NCI-H2196 (cell line): Measurements from ENCODE around the gene CNNM1.

Experiments
- DNase-seq: peaks from one replicate; lab custom pipeline; 2025; ENCODE audit not compliant: unreplicated experiment; lab: John Stamatoyannopoulos, UW

Gene CNNM1

DNA sequence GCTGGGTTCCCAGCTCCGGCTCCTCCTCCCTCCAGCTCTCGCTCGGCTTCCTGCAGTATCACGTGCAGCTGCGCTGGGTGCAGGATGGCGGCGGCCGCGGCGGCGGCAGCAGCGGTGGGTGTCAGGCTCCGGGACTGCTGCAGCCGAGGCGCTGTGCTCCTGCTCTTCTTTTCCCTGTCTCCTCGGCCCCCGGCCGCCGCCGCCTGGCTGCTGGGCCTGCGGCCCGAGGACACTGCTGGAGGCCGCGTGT, at the start of gene CNNM1:
Gene CNNM1, plus strand, starts transcription at position 53 of the 250 bp plus-strand sequence. Its CDS starts 32 bp downstream, at position 85.
- peak; percentile 29 for DNase-seq

DNA sequence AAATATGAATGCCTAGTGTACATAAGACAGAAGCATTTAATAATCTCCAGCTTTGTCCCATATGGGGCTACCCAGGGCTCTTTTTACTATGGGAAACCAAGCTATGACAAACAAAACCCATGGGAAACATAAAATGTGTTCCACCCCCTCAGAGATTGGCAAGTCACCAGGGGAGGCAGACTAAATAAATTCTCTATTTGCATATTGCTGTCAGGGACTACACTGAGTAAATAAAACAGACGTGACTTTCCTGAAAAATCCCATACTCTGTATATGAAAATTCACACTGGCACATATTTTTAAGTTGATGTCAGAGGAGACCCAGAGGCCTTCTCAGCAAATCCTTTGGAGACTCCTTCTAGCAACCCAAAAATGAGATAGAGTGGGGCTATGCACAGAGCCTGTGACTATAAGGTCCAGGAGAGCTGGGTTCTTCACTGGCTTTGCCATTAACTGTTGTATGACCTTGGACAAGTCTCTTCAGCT, 49.5 kb upstream of the CNNM1 start:
- DNase-seq = no peak

DNA sequence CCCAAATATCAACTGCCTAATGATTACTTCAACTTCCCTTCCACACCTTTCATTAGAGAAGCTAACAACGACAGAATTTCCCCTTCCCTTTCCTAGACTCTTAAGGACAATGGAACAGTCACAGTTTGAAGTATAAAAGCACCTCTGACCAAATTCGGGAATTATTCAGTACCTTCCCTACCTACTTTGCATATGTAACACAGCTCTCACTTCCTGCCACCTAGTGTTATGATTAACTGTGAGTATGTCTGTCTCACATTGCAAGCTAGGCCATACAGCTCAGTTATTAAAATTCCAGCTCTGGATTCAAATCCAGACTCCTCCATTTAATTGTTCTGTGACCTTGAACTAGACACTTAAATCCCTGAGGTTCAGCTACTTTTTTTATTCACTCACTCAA, 48.7 kb upstream of the CNNM1 start:
- DNase-seq = no peak

GRCh38 chr10:99285881-99286280, 43.3 kb upstream of the CNNM1 start:
- DNase-seq = no peak

DNA sequence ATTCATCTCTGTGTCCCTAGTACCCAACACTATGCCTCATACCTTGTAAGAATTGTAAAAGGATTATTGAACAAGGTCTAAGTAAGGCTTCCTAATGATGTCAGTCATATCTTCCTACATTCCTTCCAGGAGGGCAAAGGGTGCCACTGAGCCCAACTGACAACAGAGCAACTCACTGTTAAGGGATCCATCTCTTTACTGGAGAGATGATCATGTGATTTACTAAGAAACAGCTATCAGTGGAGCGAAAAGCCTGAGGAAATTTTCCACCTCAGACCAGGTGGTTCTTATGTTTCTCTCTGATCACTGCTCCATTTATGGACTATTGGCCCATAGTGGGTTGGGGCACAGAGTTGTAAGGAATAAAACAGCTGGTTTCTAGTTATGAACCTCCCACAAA, 38.9 kb upstream of the CNNM1 start:
- no peak for DNase-seq

- DNase-seq = no peak
Measured at GRCh38 chr10:99292159-99292558, 37.0 kb upstream of the CNNM1 start.

DNA sequence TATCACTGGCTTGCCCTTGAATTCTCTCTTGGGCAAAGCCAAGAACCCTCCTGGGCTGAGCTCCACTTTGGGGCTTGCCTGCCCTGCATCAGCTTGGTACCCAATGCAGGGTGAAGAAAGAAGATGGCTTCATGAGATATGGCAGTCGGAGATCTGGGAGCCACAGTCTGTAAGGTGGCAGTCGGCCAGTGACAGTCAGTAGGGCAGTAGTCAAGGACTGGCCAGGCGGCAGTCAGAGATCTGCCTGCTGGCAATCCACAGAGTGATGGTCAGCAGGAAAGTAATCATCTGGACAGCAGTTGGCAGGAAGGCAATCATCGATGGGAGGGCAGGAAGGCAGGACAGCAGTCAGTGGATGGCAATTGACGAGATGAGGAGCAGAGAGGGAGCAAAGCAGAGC, 32.6 kb upstream of the CNNM1 start:
- DNase-seq = no peak

GRCh38 chr10:99297033-99297432, 32.1 kb upstream of the CNNM1 start:
- DNase-seq = no peak

GRCh38 chr10:99303899-99304861, 25.0 kb upstream of the CNNM1 start:
- DNase-seq = no peak

DNA sequence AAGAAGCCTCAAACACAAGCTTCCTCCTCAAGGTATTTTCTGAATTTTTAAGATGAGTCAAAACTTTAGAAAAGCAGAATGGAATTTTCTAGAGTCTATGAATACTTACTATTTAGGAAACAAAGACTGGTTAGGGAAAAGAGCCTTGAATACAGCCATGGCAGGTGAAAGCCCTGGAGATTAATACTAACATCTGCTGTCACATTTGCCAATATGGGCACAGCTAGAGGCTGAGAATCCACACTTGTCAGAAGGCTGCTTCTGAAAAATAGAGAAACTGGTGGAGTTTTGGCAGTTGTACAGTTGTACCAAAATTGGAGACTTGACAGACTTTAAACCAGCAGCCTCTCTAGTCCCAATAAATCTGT, 24.3 kb upstream of the CNNM1 start:
- no peak for DNase-seq

DNA sequence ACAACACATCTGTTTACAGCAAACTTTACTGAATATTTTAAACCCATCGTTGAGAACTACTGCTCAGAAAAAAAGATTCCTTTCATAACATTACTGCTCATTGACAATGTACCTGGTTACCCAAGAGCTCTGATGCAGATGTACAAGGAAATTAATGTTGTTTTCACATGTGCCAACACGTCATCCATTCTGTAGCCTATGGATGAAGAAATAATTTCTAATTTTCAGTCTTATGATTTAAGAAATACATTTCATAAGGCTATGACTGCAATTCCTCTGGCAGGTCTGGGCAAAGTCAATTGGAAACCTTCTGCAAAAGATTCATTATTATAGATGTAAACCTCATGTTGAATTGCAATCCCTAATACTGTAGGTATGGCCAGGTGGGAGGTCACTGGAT, 16.7 kb upstream of the CNNM1 start:
- DNase-seq = no peak

- DNase-seq = no peak
Measured at GRCh38 chr10:99315853-99316252, 13.3 kb upstream of the CNNM1 start.

- DNase-seq = no peak
Measured at GRCh38 chr10:99316374-99316773, 12.8 kb upstream of the CNNM1 start.

DNA sequence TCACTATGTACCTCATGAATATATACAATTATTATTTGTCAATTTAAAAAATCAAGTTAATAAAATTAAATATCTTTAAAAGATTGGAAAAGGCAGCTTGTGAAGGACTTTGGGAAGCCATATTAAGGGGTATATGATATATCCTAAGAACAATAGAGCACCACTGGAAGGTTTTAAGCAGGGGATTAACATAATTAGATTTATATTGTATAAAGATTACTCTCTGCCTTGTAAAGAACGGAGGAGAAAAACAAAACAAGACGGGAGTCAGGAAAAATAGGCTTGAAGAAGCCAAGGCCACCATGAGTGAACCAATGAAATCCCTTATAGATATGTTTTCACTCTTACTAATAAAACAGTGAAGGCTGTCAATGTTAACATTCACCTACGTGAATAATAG, 11.1 kb upstream of the CNNM1 start:
- DNase-seq = no peak

DNA sequence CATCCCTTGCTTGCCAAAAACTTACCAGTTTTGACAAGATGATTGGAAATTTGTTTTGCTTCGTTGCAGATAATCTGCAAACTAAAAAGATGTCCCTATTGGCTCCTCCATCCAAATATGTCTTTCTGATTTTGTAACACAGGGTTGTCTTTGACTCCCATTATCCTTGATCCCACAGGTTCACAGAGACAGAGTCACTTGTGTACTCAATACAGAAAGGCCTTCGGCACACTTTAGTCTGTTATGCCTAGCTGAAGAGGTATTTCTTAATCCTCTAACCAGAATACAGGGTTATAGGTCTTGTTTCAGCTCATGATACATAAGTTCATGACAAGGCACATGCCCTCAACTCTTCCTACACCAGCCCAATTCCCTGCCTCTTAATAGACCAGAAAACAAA, 10.7 kb upstream of the CNNM1 start:
- no peak for DNase-seq

DNA sequence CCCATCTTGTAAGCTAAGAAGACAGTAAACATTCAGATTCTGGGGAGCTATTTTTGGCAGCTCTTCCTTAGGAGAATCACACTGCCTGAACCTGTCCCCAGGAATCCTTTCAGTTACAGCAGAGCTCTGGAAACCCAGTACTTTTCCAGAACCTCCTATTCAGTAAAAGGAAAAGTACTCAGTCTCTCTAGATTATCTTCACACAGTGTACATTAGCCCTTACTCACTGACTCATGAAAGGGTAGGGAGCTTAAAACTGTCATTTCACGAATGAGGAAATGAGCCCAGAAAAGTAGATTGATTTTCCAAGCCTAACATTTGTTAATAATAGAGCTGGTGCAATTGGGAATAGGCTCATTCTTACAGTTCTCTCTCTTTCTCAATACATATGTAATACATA, 3.9 kb upstream of the CNNM1 start:
- no peak for DNase-seq

- no peak for DNase-seq
Measured at GRCh38 chr10:99326871-99327270, 2.3 kb upstream of the CNNM1 start.

- DNase-seq = peak; percentile 29
Measured at GRCh38 chr10:99328579-99329303, 415 bp upstream of the CNNM1 start.

- DNase-seq = peak; percentile 9
Measured at GRCh38 chr10:99329554-99330346, 594 bp downstream of the CNNM1 start.

GRCh38 chr10:99330347-99330924, 1.3 kb downstream of the CNNM1 start:
- peak; percentile 8 for DNase-seq

DNA sequence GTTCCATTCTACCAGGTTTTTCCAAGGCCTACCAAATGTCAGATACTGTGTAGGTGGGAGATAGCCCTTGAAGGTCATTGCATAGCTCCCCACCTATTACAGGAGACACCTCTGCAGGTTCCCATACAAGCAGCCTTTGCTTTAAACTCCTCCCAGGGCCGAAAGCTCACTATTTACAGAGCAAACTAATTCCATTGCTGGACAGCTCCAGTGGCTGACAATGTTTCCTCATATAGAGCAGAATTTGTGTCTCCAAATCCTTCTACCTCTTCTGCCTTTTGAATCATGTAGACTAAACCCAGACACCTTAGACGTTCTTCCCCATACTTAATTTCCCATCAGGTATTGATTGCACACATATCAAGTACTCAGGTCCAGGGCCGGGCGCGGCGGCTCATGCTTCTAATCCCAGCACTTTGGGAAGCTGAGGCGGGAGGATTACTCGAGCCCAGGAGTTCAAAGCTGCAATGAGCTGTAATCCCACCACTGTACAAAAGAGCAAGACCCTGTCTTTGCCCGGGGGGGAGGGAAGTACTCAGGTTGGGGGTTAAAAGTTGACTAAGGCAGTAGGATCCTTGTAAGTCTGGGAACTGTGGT, 2.1 kb downstream of the CNNM1 start:
- DNase-seq = no peak
